Measurements from ENCODE around the gene IQGAP2. TPM values are rescaled to one million over a fixed set of nuclear protein-coding genes. Genes with fewer than 3 reads are reported as not detected.

IQGAP2 gene
- total RNA-seq, 1 donor = 1.2 TPM

GRCh38 chr5:76700571-76700970 is 297.5 kb downstream of the IQGAP2 start:
- no peak for DNase-seq (ENCODE audit: low read depth)
- TF ChIP-seq, protein P1, sequence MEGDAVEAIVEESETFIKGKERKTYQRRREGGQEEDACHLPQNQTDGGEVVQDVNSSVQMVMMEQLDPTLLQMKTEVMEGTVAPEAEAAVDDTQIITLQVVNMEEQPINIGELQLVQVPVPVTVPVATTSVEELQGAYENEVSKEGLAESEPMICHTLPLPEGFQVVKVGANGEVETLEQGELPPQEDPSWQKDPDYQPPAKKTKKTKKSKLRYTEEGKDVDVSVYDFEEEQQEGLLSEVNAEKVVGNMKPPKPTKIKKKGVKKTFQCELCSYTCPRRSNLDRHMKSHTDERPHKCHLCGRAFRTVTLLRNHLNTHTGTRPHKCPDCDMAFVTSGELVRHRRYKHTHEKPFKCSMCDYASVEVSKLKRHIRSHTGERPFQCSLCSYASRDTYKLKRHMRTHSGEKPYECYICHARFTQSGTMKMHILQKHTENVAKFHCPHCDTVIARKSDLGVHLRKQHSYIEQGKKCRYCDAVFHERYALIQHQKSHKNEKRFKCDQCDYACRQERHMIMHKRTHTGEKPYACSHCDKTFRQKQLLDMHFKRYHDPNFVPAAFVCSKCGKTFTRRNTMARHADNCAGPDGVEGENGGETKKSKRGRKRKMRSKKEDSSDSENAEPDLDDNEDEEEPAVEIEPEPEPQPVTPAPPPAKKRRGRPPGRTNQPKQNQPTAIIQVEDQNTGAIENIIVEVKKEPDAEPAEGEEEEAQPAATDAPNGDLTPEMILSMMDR (IDR thresholded peaks at IDR 0.05; ENCODE audit: insufficient read depth, low read length) = no peak
- no peak overlapping the region for H3K4me3 ChIP-seq (ENCODE audit: low read depth, low read length)

DNA sequence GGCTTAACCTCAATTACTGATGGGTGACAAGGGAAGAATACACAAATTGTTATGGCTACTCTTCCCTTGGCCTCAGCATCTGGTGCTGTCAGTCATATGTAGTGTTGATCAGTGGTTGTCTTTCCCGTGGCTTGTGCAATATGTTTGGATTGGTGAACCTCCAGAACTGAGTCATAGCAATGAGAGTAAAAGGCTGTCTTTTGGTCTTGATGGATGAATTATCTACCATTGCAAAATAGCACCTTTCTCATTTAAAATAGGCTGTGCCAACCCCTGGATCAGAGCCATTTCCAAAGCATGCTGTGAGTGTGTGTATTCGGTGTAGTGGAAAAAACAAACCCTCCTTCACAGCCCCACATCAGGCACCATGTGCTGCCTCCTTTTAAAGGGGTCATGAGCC is 298.2 kb downstream of the IQGAP2 start:
- TF ChIP-seq, protein P1 (IDR thresholded peaks at IDR 0.05; ENCODE audit: insufficient read depth, low read length) = no peak
- peak; percentile 95 for DNase-seq (ENCODE audit: low read depth)

DNA sequence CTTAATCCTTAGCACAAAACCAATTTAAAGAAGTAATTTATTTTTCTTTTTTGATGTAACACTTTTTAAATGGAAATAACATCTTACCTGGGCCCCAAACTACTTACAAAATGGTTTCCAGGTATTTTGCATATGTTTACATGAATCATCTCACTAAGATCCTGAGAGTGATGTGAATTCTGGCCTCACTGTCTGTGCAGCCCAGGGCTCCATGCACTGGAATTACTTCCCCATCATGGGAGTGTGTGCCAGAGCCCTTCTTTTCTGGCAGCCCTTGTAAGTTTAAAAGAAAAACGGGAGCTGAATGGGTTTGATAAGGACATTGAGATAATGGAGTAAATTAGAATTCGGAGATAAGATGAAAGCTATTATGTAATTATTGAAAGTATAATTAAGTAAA is 300.6 kb downstream of the IQGAP2 start:
- no peak for DNase-seq (ENCODE audit: low read depth)
- TF ChIP-seq, protein P1 (IDR thresholded peaks at IDR 0.05; ENCODE audit: insufficient read depth, low read length) = no peak
- H3K4me3 ChIP-seq (ENCODE audit: low read depth, low read length) = no peak overlapping the region

More for the DNA sequence above, 298.2 kb downstream of the IQGAP2 start:
- H3K4me3 ChIP-seq (ENCODE audit: low read depth, low read length) = no peak overlapping the region

- H3K4me3 ChIP-seq (ENCODE audit: low read depth, low read length) = no peak overlapping the region
- DNase-seq (ENCODE audit: low read depth) = no peak
- TF ChIP-seq, protein P1 (IDR thresholded peaks at IDR 0.05; ENCODE audit: insufficient read depth, low read length) = no peak
These were observed 301.1 kb downstream of the IQGAP2 start for GRCh38 chr5:76704131-76704663.

DNA sequence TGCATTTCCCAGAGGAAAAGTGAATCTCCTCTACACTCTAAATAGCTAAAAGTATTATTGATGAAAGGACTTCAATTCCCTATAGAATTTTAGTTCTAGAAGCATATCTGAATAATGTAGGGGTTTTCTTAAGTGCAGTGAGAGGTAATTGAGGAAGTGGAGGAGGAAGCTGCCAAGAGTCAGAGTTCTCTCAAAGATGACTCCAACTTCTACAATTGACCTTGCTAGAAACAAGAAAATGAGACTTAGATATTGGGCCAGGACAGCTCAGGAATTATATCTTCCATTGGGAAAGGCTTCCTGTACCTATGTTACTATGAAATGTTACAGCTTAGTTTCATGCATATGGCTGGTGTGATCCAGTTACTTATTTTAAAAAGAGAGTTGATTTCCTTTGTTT is 302.5 kb downstream of the IQGAP2 start:
- no peak for DNase-seq (ENCODE audit: low read depth)
- H3K4me3 ChIP-seq (ENCODE audit: low read depth, low read length) = no peak overlapping the region
- TF ChIP-seq, protein P1 (IDR thresholded peaks at IDR 0.05; ENCODE audit: insufficient read depth, low read length) = no peak

- peak; percentile 80 for DNase-seq (ENCODE audit: low read depth)
- no peak overlapping the region for H3K4me3 ChIP-seq (ENCODE audit: low read depth, low read length)
- TF ChIP-seq, protein P1 (IDR thresholded peaks at IDR 0.05; ENCODE audit: insufficient read depth, low read length) = no peak
These were observed 306.7 kb downstream of the IQGAP2 start for GRCh38 chr5:76709762-76710161.

DNA sequence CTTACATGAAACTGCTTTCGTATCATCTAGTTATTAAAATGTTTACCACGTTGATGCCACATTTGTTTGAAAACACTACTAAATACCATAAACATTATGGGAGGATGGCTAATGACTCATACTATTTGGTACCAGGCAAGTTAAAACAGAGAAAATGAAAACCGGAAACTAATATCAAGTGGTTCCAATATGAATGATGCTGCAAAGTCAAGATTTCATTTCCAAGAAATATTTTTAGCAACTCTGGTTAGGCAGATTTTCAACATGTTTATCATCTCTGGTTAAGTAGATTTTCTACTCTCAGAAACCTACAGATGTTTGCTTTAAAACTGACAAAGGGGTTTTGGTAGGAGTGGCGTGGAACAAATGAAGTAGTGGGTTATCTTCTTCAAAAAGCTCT is 307.9 kb downstream of the IQGAP2 start:
- DNase-seq (ENCODE audit: low read depth) = peak; percentile 72
- H3K4me3 ChIP-seq (ENCODE audit: low read depth, low read length) = no peak overlapping the region
- TF ChIP-seq, protein P1 (IDR thresholded peaks at IDR 0.05; ENCODE audit: insufficient read depth, low read length) = no peak

All from fibroblast of the aortic adventitia (primary cell).